Measurements from ENCODE around the gene HSD17B10. TPM values are rescaled to one million over a fixed set of nuclear protein-coding genes. Genes with fewer than 3 reads are reported as not detected.
"Not testable (repeated sequence)": the region's sequence is repeated elsewhere in the genome, so short reads cannot be mapped to it uniquely, and the experiment has no call there.

HSD17B10 gene
- total and polyA plus RNA-seq, 8 donors: 66.7 to 85.3 (median 77.4) TPM

- H3K27me3 ChIP-seq: no peaks in the 10 kb centered on the region
- H3K4me1 ChIP-seq: no peaks in the 10 kb centered on the region
- DNase-seq: no peak
- TF ChIP-seq, protein P1, sequence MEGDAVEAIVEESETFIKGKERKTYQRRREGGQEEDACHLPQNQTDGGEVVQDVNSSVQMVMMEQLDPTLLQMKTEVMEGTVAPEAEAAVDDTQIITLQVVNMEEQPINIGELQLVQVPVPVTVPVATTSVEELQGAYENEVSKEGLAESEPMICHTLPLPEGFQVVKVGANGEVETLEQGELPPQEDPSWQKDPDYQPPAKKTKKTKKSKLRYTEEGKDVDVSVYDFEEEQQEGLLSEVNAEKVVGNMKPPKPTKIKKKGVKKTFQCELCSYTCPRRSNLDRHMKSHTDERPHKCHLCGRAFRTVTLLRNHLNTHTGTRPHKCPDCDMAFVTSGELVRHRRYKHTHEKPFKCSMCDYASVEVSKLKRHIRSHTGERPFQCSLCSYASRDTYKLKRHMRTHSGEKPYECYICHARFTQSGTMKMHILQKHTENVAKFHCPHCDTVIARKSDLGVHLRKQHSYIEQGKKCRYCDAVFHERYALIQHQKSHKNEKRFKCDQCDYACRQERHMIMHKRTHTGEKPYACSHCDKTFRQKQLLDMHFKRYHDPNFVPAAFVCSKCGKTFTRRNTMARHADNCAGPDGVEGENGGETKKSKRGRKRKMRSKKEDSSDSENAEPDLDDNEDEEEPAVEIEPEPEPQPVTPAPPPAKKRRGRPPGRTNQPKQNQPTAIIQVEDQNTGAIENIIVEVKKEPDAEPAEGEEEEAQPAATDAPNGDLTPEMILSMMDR (IDR thresholded peaks at IDR 0.05): no peak
- ATAC-seq: peak; percentile 34
- no peaks in the 10 kb centered on the region for H3K9me3 ChIP-seq
- H3K36me3 ChIP-seq: no peaks in the 10 kb centered on the region
- intact Hi-C loops (cut with DNase I): no loop called here
- no peak overlapping the region for H3K27ac ChIP-seq
- H3K4me3 ChIP-seq: no peak overlapping the region
Measured at GRCh38 chrX:53481093-53481492, 46.9 kb upstream of the HSD17B10 start.

DNA sequence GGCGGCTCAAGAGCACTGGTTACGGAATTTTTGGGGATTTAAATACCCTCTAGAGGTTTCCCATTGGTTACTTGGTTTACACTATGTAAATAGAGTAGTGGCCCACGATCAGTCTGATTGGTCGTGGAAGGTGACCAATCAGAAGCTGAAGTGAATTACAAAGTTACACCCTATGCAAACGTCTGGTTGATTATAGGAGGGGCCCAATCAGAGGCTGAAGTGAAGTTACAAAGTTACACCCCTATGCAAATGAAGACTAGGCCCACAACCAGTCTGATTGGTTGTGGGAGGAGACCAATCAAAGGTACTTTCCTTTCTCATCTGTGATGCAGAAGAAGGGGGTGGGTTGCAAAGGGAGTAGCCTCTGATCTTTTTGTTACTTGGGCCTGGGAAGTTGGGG, 45.1 kb upstream of the HSD17B10 start:
- DNase-seq (no peak), ATAC-seq (no peak)
- intact Hi-C loops (cut with DNase I): no loop called here
- H3K4me1 ChIP-seq: no peaks in the 10 kb centered on the region
- H3K27ac ChIP-seq: no peak overlapping the region
- H3K4me3 ChIP-seq: no peak overlapping the region
- H3K27me3 ChIP-seq: no peaks in the 10 kb centered on the region
- no peaks in the 10 kb centered on the region for H3K36me3 ChIP-seq
- TF ChIP-seq, protein P1 (IDR thresholded peaks at IDR 0.05): no peak
- H3K9me3 ChIP-seq: no peaks in the 10 kb centered on the region

- no peak overlapping the region for H3K4me3 ChIP-seq
- DNase-seq (no peak), ATAC-seq (no peak)
- no peaks in the 10 kb centered on the region for H3K27me3 ChIP-seq
- no peak overlapping the region for H3K27ac ChIP-seq
- H3K36me3 ChIP-seq: no peaks in the 10 kb centered on the region
- H3K4me1 ChIP-seq: no peaks in the 10 kb centered on the region
- intact Hi-C loops (cut with DNase I): no loop called here
- TF ChIP-seq, protein P1 (IDR thresholded peaks at IDR 0.05): no peak
- no peaks in the 10 kb centered on the region for H3K9me3 ChIP-seq
Measured at GRCh38 chrX:53476371-53476770, 42.2 kb upstream of the HSD17B10 start.

- Histone ChIP-seq H3K27ac (no peak overlapping the region), H3K4me3 (no peak overlapping the region), H3K36me3 (no peaks in the 10 kb centered on the region), H3K27me3 (no peaks in the 10 kb centered on the region), H3K9me3 (no peaks in the 10 kb centered on the region), H3K4me1 (no peaks in the 10 kb centered on the region)
- TF ChIP-seq, protein P1 (IDR thresholded peaks at IDR 0.05): no peak
- DNase-seq: no peak
- intact Hi-C loops (cut with DNase I): no loop called here
- ATAC-seq: no peak
Measured at GRCh38 chrX:53474707-53475106, 40.5 kb upstream of the HSD17B10 start.

DNA sequence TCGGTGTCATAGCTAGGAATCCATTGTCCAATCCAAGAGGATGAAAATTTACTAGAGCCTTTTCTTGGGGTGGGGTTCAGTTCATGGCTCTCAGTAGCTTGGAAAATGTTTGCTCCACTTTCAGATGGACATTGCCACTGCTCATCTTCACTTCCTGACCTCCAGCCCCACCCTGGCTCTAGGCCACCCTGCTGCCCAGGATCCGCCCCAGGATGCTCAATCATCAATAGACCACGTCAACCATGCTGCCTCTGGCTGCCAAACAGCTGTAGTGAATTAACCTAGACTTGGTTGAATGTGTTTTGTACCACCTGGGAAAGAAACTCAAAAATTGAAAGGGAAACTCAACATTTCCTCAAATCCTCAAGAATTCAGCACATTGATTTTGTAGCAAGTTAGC, 37.2 kb upstream of the HSD17B10 start:
- ATAC-seq (no peak), DNase-seq (no peak)
- H3K36me3 ChIP-seq: no peaks in the 10 kb centered on the region
- H3K4me3 ChIP-seq: no peak overlapping the region
- TF ChIP-seq, protein P1 (IDR thresholded peaks at IDR 0.05): no peak
- no peaks in the 10 kb centered on the region for H3K27me3 ChIP-seq
- no peak overlapping the region for H3K27ac ChIP-seq
- no peaks in the 10 kb centered on the region for H3K4me1 ChIP-seq
- intact Hi-C loops (cut with DNase I): no loop called here
- H3K9me3 ChIP-seq: no peaks in the 10 kb centered on the region

GRCh38 chrX:53468659-53469058, 34.5 kb upstream of the HSD17B10 start:
- H3K27me3 ChIP-seq; H3K9me3 ChIP-seq; intact Hi-C loops (cut with DNase I); H3K27ac ChIP-seq; ATAC-seq; DNase-seq; H3K4me3 ChIP-seq; H3K36me3 ChIP-seq; H3K4me1 ChIP-seq: not testable (repeated sequence)

Measured in left lung (tissue), 10 donors.